Activated T-cell treated with anti-CD3 and anti-CD28 coated beads, Interleukin-2, amount 50 U/mL, for 72 hours (primary cell): ENCODE measurements around the gene KIAA1958. TPM values are rescaled to one million over a fixed set of nuclear protein-coding genes. Genes with fewer than 3 reads are reported as not detected.

ENCODE experiments used
- ATAC-seq, 2 donors: fragments of 150-1000 bp; cut with Tn5 transposase; replicated peaks in 1 of 2; 2 replicates each; pipeline ENCODE4 v1.10.0; 2021; ENCODE audit warnings: moderate library complexity in 2 of 2, mild to moderate bottlenecking in 1 of 2
- DNase-seq, 2 donors: peaks; one replicate each; pipeline ENCODE4 v3.0.0; 2021 to 2022; ENCODE audit warnings: mixed read lengths in 1 of 2
- H3K27ac Mint-ChIP-seq: one replicate; pipeline ENCODE4 v1.8.0; 2022; ENCODE audit warnings: mild to moderate bottlenecking, moderate library complexity, mixed read lengths
- H3K27me3 Mint-ChIP-seq: one replicate; pipeline ENCODE4 v1.8.0; 2022; ENCODE audit warnings: low read depth, mixed read lengths
- H3K36me3 Mint-ChIP-seq, 2 donors: one replicate each; pipeline ENCODE4 v1.8.0; 2022; ENCODE audit warnings: mixed read lengths in 2 of 2, mild to moderate bottlenecking in 1 of 2; ENCODE audit not compliant: insufficient read depth in 2 of 2
- H3K4me1 Mint-ChIP-seq: one replicate; pipeline ENCODE4 v1.8.0; 2022; ENCODE audit warnings: low read depth, mixed read lengths
- H3K4me3 Mint-ChIP-seq, 2 donors: one replicate each; pipeline ENCODE4 v1.8.0; 2022; ENCODE audit warnings: mild to moderate bottlenecking in 2 of 2, mixed read lengths in 2 of 2, moderate library complexity in 2 of 2
- H3K9me3 Mint-ChIP-seq, 2 donors: one replicate each; pipeline ENCODE4 v1.8.0; 2022; ENCODE audit warnings: mixed read lengths in 2 of 2
- total RNA-seq, 2 donors: library from RNA; stranded (reverse); gene quantifications; one replicate each; pipeline ENCODE4 v1.2.3, GENCODE V29; 2022

The KIAA1958 gene, protein sequence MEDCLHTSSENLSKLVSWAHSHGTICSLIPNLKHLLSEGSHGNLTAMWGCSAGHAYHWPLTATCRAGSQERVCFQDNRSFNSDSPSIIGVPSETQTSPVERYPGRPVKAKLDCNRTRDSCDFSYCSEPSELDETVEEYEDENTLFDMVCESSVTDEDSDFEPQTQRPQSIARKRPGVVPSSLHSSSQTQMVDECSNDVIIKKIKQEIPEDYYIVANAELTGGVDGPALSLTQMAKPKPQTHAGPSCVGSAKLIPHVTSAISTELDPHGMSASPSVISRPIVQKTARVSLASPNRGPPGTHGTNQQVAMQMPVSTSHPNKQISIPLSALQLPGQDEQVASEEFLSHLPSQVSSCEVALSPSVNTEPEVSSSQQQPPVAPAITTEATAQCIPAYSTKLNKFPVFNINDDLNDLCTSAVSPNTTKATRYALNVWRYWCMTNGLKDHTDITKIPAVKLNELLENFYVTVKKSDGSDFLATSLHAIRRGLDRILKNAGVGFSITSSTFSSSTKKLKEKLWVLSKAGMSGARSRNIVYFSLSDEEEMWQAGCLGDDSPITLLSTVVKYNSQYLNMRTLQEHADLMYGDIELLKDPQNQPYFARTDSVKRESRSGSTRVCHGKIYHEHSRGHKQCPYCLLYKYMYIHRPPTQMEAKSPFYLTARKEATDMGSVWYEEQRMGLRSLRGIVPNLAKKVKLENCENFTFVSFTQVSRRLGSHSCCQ
- 10 to 100 TPM; 11.2 to 12.9 TPM for total RNA-seq

DNA sequence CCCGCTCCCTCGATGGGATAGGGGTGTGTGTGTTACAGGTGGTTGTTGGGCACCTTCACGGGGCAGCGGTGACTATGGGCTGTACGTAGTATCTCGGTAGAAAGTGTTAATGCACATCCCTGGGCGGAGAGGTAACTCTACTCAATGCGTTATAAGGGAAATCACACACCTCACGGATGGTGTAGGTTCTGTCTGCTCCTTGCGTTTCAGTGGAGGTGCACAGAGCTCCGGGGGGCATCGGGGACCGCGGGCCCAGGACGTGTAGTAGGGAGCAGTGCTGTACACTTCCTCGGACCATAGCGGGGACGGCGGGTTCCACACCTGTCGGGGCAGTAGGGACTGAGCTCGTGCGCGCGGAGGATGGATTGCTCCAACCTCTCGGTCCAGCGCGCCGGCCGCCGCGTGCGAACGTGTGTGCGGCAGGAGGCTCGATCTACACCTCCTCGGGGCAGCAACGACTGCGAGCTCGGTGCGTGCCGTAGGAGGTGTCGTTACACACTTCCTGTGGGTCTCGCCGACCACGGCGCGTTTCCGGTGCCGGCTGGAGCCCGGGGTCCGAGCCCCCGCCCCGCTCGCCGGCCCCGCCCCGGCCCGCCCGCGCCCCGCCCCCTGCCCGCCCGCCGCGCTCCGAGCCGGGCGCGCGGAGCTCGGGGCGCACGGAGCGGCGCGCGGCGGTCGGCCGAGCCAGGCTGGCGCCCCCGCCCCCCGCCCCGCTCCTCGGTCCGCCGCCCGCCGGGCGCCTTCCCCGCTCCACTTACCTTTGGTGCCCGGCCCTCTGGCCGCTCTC is at the start of gene KIAA1958:
KIAA1958 (plus strand) TSS at position 607 of the 787 bp plus-strand sequence. CDS start 87,254 bp downstream, outside the sequence.
- H3K4me1 Mint-ChIP-seq: peaks cover 41% of the 10 kb centered on the region
- H3K27ac Mint-ChIP-seq: peak within 1 kb of the TSS; percentile 91
- peak; percentile 97 to 98 for ATAC-seq
- H3K9me3 Mint-ChIP-seq: no peaks in the 10 kb centered on the region
- peak within 1 kb of the TSS; percentile 98 to 99 for H3K4me3 Mint-ChIP-seq
- H3K27me3 Mint-ChIP-seq: no peaks in the 10 kb centered on the region
- peak; percentile 92 to 95 for DNase-seq
- H3K36me3 Mint-ChIP-seq: peaks cover 2 to 3% of the 10 kb centered on the region in 2 donors

DNA sequence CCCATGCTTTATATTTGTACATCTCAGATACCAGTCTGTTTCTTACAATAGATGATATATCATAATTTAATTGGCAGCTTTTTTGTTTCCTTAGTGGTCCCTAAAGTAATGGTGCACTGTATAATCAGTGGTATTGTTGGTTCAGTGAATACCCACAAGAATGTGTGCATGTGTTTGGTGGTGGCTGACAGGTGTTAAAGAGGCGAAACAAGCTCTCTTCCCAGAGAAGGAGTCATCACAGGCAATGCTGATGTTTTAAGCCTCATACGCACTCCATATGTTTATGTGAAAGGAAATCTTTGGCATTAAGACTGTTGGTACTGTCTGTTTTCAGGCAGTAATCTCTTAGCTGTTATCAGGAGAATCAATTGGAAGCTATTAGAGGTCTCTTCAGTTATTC is 49.2 kb upstream of the KIAA1958 start:
- DNase-seq: no peak
- peaks cover 0 to 5% of the 10 kb centered on the region in 2 donors for H3K36me3 Mint-ChIP-seq
- no peak overlapping the region for H3K4me3 Mint-ChIP-seq
- ATAC-seq: no peak
- H3K9me3 Mint-ChIP-seq: no peaks in the 10 kb centered on the region
- no peak overlapping the region for H3K27ac Mint-ChIP-seq
- H3K27me3 Mint-ChIP-seq: no peaks in the 10 kb centered on the region
- no peaks in the 10 kb centered on the region for H3K4me1 Mint-ChIP-seq

DNA sequence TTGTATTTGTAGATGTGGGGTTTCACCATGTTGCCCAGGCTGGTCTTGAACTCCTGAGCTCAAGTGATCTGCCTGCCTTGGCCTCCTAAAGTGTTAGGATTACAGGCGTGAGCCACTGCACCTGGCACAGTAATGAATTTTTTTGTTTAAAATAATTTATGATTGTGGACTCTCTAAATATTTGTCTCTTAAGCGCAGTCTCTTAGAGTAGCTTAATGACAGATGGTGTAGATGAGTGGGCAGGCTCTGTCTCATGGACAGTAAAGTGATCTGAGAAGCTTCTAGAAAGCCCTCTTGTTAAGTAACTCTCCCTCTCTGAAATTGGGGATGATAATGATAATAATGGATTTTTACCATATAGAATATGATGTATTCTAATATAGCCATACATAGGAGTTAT is 47.5 kb upstream of the KIAA1958 start:
- no peaks in the 10 kb centered on the region for H3K4me1 Mint-ChIP-seq

DNA sequence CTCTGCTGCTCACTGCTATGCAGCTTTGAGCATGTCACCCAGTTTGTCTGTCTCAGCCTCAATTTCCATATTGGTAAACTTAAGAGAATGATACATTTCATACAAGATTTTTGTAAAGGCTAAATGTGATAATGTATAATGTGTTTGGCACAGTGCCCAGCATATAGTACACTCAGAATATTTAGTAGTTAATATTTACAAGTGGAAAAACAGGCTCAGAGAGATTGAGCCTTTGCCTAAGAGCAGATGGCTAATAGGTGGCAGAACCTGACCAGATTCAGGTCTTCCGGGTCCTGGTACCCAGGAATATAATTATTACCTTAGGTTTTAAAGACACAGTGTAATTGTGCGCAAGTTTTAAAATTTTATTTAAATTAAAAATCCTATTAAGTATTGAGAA is 46.8 kb upstream of the KIAA1958 start:
- peaks cover 0 to 5% of the 10 kb centered on the region in 2 donors for H3K36me3 Mint-ChIP-seq
- no peak for ATAC-seq
- no peaks in the 10 kb centered on the region for H3K9me3 Mint-ChIP-seq
- no peaks in the 10 kb centered on the region for H3K27me3 Mint-ChIP-seq
- no peak for DNase-seq
- no peak overlapping the region for H3K27ac Mint-ChIP-seq
- H3K4me3 Mint-ChIP-seq: no peak overlapping the region
- H3K4me1 Mint-ChIP-seq: no peaks in the 10 kb centered on the region

More for the DNA sequence above, 47.5 kb upstream of the KIAA1958 start:
- Mint-ChIP-seq H3K27ac (no peak overlapping the region), H3K36me3 (peaks cover 0 to 5% of the 10 kb centered on the region in 2 donors), H3K4me3 (no peak overlapping the region), H3K9me3 (no peaks in the 10 kb centered on the region), H3K27me3 (no peaks in the 10 kb centered on the region)
- no peak for ATAC-seq
- no peak for DNase-seq

DNA sequence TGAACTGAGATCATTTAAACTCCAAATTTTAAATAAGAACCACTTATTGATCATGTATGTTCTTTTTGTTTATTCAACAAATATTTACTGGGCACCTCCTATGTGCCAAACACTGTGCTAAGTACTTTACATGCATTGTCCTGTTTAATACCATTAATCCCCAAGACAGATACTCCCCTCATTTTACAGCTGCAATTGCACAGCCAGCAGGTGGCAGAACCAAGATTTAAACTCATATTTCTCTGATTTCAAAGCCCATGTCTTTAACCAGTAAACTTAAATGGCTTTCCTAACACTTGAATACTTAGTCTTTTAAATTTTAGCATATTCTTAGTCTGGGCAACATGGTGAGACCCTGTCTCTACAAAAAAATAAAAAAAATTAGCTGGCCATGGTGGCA is 43.4 kb upstream of the KIAA1958 start:
- Mint-ChIP-seq H3K36me3 (peaks cover 0 to 5% of the 10 kb centered on the region in 2 donors), H3K4me3 (no peak overlapping the region), H3K27me3 (no peaks in the 10 kb centered on the region), H3K9me3 (no peaks in the 10 kb centered on the region), H3K27ac (no peak overlapping the region), H3K4me1 (no peaks in the 10 kb centered on the region)
- DNase-seq (peak in 1 of 2 donors; percentile 15), ATAC-seq (no peak)

DNA sequence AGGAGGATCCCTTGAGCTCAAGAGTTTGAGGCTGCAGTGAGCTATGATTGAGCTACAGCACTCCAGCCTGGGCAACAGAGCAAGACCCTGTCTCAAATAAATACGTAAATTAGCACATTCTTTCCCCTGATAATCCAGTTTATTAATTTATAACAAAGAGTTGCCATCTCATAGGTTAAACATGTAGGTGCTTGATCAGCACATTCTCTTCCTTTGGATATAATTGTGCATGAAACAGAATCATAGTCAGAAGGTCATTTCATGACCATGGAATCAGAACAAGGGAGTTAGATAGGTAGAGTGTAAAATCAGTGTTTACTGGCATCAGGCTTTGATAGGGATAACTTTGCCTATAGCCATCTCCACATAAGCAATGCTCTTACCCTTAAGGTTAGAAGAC is 43.0 kb upstream of the KIAA1958 start:
- no peak overlapping the region for H3K27ac Mint-ChIP-seq

DNA sequence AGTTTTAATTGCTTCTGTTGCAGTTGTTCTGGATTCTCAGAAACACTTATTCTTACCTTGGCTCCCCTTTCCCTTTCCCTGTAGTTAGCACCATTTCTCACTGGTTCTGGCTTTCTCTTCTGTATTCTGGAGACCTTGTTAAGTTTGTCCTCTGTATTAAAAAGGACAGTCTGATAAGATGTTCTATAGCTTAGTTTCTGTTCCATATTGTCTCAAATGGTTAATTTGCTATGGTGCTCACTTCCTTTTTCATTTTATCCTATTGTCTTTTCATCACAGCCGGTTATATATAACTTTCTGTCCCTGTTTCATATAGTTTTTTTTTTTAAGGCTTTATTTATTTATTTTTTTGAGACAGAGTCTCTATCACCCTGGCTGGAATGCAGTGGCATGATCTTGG is 41.4 kb upstream of the KIAA1958 start:
- peaks cover 0 to 7% of the 10 kb centered on the region in 2 donors for H3K36me3 Mint-ChIP-seq
- ATAC-seq (no peak), DNase-seq (no peak)
- no peaks in the 10 kb centered on the region for H3K9me3 Mint-ChIP-seq
- H3K4me1 Mint-ChIP-seq: no peaks in the 10 kb centered on the region
- H3K27me3 Mint-ChIP-seq: no peaks in the 10 kb centered on the region
- no peak overlapping the region for H3K4me3 Mint-ChIP-seq
- no peak overlapping the region for H3K27ac Mint-ChIP-seq

More for the DNA sequence above, 43.0 kb upstream of the KIAA1958 start:
- no peaks in the 10 kb centered on the region for H3K9me3 Mint-ChIP-seq
- no peak for DNase-seq
- no peak for ATAC-seq
- H3K4me3 Mint-ChIP-seq: no peak overlapping the region
- no peaks in the 10 kb centered on the region for H3K27me3 Mint-ChIP-seq
- H3K36me3 Mint-ChIP-seq: peaks cover 0 to 5% of the 10 kb centered on the region in 2 donors
- no peaks in the 10 kb centered on the region for H3K4me1 Mint-ChIP-seq

DNA sequence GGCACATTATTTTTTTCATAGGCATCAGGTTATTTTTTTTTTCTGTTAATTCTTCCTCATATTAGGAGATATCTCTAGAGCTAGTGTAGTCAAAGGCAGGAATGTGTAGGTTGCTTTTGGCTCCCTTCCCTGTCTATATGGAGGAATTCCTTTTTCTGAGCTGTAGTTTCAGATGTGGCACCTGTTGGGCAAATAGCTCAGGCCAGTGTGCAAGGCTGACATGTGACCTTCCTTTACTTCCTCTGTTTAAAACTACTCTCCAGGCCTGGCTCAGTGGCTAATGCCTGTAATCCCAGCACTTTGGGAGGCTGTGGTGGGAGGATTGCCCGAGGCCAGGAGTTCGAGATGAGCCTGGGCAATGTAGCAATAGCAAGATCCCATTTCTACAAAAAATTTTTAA is 40.5 kb upstream of the KIAA1958 start:
- Mint-ChIP-seq H3K4me1 (no peaks in the 10 kb centered on the region), H3K27ac (no peak overlapping the region), H3K27me3 (no peaks in the 10 kb centered on the region), H3K4me3 (no peak overlapping the region), H3K36me3 (peaks cover 0 to 5% of the 10 kb centered on the region in 2 donors), H3K9me3 (no peaks in the 10 kb centered on the region)
- ATAC-seq (no peak), DNase-seq (no peak)

DNA sequence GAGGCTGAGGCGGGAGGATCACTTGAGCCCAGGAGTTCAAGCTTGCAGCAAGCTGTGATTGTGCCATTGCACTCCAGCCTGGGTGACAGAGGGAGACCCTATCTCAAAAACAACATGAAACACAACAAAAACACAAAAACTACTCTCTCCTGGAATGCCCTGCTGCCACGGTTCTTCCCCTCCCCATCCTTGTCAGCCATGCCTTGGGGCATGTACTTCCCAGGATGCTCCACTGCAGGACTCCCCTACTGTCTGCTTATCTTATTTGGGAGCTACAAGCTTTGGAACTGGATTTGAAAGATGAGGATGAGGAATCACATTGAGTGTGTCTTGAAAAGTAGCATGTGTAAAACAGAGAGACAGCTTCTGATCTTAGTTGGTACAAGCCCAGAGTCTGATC is 40.1 kb upstream of the KIAA1958 start:
- Mint-ChIP-seq H3K4me1 (no peaks in the 10 kb centered on the region), H3K27ac (no peak overlapping the region), H3K36me3 (peaks cover 0 to 3% of the 10 kb centered on the region in 2 donors), H3K27me3 (no peaks in the 10 kb centered on the region), H3K9me3 (no peaks in the 10 kb centered on the region), H3K4me3 (no peak overlapping the region)
- no peak for ATAC-seq
- DNase-seq: no peak

DNA sequence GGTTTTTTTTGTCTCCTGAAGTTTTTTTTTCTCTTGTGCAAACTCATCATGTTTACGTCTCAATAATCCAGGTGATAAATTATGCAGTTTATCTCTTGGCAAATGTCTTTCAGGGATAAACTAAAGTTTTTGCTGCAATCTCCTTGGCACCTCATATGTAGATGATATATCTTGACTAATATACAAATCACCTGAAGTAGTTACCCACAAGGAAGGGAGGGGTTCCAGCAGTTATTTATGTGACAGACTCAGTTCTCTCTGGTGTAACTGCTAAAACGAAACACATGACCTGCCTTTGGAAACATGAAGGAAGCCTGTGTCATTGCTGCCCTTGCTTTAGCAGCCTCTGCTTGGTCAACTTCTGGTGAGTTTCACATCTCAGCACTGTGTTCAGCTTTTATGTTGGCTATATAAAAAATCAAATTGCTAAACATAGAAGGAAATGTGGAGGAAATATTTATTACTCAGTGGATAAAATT is 39.3 kb upstream of the KIAA1958 start:
- no peak for DNase-seq
- Mint-ChIP-seq H3K27me3 (no peaks in the 10 kb centered on the region), H3K4me3 (no peak overlapping the region), H3K36me3 (peaks cover 0 to 2% of the 10 kb centered on the region in 2 donors), H3K9me3 (no peaks in the 10 kb centered on the region), H3K27ac (no peak overlapping the region), H3K4me1 (no peaks in the 10 kb centered on the region)
- ATAC-seq: no peak

DNA sequence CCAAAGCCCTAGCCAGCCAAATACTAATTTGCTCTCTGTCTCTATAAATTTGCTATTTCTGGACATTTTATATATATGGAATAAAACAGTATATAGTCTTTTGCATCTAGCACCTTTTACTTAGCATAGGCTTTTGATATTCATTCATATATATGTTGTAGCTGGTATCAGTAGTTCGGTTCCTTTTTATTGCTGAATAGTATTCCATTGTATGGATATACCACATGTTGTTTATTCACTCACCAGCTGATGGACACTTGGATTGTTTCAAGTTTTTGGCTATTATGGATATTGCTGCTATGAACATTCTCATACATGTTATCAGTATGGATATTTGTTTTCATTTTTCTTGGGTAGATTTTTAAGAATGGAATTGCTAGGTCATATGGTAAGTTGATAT is 23.8 kb upstream of the KIAA1958 start:
- DNase-seq: no peak
- peaks cover 5% of the 10 kb centered on the region for H3K4me1 Mint-ChIP-seq
- no peak for ATAC-seq
- no peaks in the 10 kb centered on the region for H3K9me3 Mint-ChIP-seq
- H3K27ac Mint-ChIP-seq: no peak overlapping the region
- H3K4me3 Mint-ChIP-seq: no peak overlapping the region
- H3K27me3 Mint-ChIP-seq: no peaks in the 10 kb centered on the region
- peaks cover 5 to 11% of the 10 kb centered on the region in 2 donors for H3K36me3 Mint-ChIP-seq

DNA sequence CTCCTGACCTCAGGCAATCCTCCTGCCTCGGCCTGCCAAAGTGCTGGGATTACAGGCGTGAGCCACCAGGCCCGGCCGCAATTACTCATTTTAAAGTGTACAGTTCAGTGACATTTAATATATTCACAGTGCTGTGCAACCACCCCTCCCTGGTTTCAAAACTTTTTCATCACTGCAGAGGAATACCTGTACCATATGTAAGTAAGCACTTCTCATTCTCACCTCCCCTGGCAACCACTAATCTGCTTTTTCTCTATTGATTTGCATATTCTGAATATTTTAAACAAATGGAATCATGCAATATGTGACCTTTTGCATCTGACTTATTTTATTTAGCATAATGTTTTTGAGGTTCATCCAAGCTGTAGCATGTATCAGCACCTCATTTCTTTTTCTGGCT is 21.3 kb upstream of the KIAA1958 start:
- no peak overlapping the region for H3K4me3 Mint-ChIP-seq
- no peaks in the 10 kb centered on the region for H3K27me3 Mint-ChIP-seq
- no peak overlapping the region for H3K27ac Mint-ChIP-seq
- no peaks in the 10 kb centered on the region for H3K9me3 Mint-ChIP-seq
- no peak for DNase-seq
- H3K36me3 Mint-ChIP-seq: peaks cover 3 to 7% of the 10 kb centered on the region in 2 donors
- H3K4me1 Mint-ChIP-seq: peaks cover 5% of the 10 kb centered on the region
- no peak for ATAC-seq

DNA sequence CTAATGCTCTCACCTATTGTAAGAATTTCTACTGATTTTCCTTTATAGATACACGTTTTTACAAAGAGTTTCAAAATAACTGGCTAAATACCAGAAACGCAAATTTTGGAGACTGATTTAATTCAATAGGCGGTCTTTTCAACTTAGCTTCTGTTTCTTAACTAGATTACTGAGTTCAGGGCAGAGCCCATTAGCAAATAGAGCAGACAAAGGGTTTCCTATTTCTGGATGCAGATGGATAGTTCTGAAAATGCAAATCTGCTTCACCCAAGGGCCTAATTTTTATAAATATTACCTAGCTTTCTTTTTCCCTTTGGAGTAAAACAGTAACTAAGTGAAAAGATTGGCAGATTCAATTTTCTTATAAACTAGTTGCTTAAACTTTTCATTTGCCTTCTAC is 13.6 kb upstream of the KIAA1958 start:
- Mint-ChIP-seq H3K36me3 (peaks cover 0 to 17% of the 10 kb centered on the region in 2 donors), H3K27ac (no peak overlapping the region), H3K4me3 (no peak overlapping the region), H3K4me1 (no peaks in the 10 kb centered on the region), H3K9me3 (peaks cover 0 to 2% of the 10 kb centered on the region in 2 donors), H3K27me3 (no peaks in the 10 kb centered on the region)
- ATAC-seq (no peak), DNase-seq (no peak)
